Neural cell (in vitro differentiated cells): ENCODE results near the gene MED13L.

Experiments
- CTCF ChIP-seq: fragments of 450-650 bp; IDR thresholded peaks from 2 replicates; pipeline ENCODE4 v1.5.1; 2014; ENCODE audit warnings: antibody characterized with exemption, mild to moderate bottlenecking, moderate library complexity; ENCODE audit not compliant: poor library complexity, severe bottlenecking
- EZH2 ChIP-seq: fragments of 200-600, 300-800 bp; shearing (Covaris generic), sonication (generic); IDR thresholded peaks from 2 replicates; pipeline ENCODE4 v1.6.1; 2014; ENCODE audit warnings: antibody characterized with exemption, low read length, borderline replicate concordance, mild to moderate bottlenecking; ENCODE audit not compliant: insufficient read depth, poor library complexity, severe bottlenecking

- TF ChIP-seq CTCF: no peak
- TF ChIP-seq EZH2: no peak
Observed at GRCh38 chr12:116160231-116160630, 117.3 kb downstream of the MED13L start.
